Fibroblast of the conjunctiva (primary cell): ENCODE results near the gene LRP2.

ENCODE experiments used
- DNase-seq: peaks from one replicate; pipeline ENCODE4 v3.0.0-alpha.2; 2010; ENCODE audit warnings: low read depth

Gene LRP2

DNA sequence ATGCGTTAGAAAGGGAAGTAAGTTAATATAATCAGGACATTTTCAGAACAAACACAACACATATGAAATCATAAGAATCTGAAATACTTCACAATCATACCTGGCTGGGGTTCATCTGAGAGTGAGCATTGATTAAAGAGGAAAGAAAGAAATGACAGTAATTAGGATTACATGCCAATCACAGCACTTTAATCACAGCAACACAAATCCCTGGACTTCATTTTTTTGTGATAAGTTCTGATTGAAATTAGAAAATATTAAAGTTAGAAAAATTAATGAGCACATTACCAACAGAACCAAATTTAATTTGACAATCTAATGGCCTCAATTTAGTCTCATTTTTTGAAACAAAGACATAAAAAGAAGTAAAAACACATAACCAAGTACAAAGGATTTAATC, 121.9 kb downstream of the LRP2 start:
- DNase-seq = no peak

DNA sequence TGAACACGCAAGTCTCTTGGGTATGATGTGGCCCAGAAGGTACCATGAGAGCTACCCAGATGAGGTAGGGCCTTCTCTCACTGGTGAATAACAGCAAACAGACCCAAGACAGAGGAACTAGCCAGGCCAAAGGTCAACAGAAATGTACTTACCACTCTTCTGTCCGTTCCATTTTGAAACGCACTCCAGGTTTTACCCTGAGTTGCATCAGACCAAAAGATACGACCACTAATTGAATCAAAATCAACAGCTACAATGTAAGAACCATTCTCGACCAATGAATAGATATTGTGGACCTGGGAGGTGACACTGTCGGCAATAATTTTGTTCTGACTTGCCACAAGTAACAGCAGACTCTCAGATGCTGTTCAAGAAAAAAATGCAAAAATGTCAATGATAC, 124.4 kb downstream of the LRP2 start:
- DNase-seq = no peak

DNA sequence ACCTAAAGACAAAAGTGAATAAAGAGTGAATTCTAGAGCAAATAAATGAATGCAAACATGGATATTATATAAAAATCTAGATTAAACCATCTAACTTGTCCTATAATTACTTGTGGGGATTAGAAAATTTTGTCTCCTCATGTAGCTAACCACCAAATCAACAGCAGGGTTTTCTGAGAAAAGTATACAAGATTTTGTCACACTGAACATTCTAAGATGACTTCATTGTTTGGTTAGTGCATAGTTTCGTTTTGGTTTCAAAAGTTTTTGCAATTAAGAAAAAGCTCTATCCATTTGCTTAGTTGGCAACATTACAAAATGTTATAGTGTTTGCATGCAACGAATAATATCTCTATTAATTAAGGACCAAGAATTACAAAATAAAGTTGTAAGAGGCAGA, 125.0 kb downstream of the LRP2 start:
- no peak for DNase-seq

DNA sequence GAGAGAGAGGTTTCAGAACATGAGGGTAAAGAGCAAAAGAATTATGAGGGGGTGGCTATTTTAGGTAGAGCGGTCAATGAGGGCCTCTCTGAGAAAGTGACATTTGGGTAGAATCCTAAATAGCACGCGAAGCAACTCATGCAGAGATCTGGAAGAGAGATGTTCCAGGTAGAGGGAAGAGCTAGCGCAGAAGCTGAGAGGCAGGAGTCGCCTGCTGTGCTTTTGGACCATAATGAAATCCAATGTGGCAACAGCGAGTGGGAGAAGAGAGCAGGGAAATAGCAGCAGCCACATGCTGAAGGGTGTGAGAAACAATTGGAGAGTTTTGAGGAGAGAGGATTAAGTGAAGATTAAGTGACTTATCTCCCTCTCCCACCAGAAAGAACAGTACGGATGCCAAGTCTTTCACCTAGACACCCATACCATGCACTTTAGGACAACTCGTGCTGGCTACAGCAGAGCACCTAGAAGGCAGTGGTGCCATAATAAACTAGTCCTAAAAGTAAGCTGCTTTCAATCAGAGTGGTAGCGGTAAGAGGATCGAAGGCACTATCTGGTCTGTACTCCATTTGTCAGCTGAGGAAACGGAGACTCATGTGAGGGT, 129.7 kb downstream of the LRP2 start:
- DNase-seq = no peak

GRCh38 chr2:169230204-169230603, 132.1 kb downstream of the LRP2 start:
- no peak for DNase-seq

DNA sequence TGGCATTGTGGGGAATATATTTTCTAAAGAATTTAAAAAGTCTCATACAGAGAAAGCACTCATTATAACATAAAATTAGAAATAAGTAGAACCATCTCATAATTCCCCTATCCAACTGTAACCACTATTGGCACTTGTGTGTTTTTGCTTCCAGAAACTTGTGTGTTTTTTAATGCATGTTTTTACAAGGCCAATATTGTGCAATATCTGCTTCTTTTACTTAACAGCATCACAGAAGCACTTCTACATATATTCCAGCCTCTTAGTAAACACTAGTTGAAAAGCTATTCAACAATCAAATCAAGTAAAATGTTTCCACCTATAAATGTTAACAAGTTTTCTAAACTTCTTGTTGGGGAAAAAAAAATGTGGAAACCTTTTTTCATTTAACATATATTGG, 132.7 kb downstream of the LRP2 start:
- no peak for DNase-seq

DNA sequence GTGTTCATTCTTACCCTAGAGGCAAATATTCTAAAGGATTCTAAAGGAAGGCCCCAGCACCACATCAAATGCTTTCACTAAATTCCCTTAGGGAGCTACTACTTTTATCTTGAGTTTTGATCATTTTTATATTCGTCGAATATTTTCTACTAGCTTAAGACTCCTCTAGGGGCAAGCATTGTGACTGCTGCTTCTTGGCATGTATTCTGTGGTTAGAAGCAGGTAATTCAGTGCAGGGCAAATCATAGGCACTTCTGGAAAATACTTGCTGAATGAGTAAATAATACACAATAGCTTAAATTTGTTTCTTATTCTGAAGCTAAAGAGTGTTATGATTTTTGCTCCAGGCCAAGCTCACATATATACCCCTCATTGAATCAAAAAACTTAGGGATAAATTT, 136.4 kb downstream of the LRP2 start:
- DNase-seq = no peak

GRCh38 chr2:169225233-169225750, 137.0 kb downstream of the LRP2 start:
- DNase-seq = no peak

DNA sequence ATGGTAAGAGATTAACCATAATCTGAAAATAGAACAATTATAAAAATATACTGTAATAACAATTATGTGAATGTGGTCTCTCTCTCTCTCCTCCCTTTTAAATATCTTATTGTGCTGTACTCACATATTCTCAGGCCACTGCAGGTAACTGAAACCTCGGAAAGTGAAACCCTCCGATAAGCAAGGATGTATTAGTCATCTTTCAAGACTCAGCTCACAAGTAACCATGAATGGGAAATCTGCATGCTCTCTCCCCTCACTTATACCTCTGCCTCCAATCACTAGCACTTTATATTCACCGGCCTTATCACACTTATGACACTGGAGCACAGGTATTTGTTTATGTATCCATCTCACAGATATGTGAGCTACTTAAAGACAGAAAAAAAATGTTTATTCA, 139.7 kb downstream of the LRP2 start:
- DNase-seq = no peak

GRCh38 chr2:169221745-169222369, 140.5 kb downstream of the LRP2 start:
- DNase-seq = no peak

DNA sequence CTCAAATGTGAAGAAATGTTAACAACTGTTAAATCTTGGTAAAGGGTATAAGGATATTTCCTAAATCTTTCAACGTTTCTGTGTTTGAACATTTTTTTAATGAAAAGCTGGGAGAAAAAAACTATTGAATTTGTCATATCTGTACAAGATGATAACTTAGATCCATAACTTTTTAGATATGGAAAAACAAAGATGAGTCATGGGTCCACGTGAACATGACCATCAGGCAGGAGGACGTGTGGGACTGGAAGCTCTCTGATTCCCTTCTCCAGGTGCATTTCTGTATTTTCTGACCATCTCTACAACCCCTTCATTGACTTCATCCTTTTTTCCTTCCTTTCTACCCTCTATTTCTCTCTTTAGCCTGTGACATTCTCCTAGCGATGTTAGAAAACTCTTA, 151.4 kb downstream of the LRP2 start:
- DNase-seq = no peak

- no peak for DNase-seq
Observed at GRCh38 chr2:169208026-169208425, 154.3 kb downstream of the LRP2 start.

- DNase-seq = no peak
Observed at GRCh38 chr2:169205176-169205575, 157.2 kb downstream of the LRP2 start.

DNA sequence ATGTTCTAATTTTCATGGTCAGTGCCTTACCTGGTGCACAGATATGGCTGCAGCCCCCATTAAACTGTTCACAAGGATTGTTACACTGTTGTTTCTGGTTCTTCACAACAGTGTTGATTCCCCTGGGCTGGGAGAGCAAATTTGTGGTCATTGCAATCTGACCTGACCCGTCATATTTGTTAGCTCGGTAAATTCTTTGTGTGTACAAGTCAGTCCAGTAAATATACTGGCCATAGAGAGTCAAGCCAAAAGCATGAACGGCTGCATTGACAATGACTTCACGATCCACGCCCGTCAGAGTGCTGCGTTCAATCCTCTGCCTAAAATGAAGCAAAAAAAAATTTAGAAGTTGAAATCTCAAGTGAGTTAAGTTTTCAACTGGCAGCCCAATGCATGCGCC, 158.4 kb downstream of the LRP2 start:
- DNase-seq = no peak

DNA sequence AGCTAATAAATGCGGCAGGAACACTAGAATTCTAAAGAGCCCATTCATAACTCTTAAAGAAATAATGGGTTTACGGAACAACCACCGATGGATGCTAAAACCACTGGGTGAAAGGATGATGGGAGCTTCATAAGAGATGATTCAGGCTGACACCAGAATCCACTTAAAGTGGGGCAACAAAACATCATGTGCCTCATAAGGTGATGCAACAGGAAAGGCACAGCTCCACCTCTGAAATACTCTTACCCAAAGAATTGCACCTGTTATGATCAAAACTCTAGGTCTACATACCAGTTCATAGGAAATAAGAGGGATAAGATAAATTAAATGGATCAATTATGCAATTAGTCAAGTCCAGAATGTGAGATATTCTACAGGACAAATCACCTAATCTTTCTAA, 161.6 kb downstream of the LRP2 start:
- DNase-seq = no peak

DNA sequence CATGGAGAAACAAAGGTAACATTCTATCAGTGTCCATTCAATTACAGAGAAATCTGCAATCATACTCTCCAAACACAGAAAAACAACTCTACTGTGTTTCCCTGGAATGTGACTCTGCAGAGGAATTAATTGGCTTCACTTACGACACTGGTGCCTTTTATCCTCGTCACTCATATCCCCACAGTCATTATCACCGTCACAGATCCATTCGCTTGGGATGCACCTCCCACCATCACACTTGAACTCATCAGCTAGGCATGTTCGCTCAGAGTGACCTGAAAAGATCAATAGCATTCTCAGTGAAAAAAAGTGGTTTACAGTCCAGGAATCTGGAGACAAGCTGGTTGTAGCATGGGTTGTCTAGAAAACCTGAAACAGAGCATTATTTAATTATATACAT, 168.7 kb downstream of the LRP2 start:
- DNase-seq = no peak

DNA sequence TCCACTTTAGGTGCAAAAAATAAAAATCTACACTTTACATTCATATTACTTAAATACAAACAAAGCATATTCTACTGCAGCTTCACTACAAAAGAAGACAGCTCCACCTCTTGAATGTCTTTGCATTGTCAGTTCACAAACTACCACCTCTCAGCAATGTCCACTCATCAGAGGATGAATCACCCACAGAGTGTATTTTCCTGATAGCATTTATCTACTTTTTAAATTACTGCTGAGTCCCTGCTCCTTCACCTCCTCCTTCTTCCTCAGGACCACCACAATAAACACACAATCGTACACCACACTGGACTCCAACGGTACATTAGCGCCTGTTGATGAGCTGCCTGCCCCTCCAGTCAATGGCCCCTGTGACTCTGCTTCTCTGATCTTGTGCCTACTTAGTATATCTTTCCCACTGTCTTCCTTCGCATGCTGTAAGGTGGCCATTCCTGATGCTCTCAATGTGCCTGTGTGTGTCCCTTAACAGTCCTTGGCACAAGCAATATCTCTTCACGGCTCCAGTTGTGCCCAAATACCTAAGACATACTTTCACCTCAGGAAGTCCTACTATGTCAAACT, 172.0 kb downstream of the LRP2 start:
- no peak for DNase-seq

DNA sequence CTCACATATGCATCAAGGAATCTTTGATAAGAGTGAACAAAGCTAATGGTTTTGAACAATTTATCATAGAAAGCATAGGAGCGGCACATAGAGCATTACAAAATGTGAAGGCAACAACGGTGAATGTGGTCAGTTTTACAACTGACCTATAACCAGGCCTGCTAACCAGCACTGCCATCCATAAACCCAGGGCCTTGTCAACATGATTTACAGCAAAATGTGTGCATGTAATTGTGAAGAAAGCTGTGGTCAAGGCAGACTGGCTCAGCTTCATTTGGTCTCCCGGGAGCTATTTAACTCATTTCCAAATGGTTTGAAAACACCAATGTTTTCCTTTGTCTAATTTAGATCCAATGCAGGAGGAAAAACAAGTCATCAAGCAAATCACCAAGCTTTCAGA, 173.2 kb downstream of the LRP2 start:
- no peak for DNase-seq

DNA sequence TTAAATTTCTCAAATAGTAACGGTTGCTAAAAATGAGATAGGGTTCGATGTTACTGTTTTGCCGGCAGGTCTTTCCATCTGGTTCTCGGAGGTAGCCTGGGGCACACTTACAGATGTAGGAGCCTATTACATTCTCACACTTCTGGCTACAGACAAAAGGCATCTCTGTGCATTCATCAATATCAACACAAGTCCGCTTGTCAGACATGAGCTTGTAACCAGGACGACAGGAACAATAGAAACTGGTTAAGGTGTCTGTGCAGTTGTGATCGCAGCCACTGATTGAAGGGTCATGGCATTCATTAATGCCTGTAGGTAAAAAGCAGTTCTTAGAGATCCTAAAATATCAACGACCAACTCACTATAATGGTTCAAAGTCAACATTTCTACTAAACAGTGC, 176.6 kb downstream of the LRP2 start:
- no peak for DNase-seq

DNA sequence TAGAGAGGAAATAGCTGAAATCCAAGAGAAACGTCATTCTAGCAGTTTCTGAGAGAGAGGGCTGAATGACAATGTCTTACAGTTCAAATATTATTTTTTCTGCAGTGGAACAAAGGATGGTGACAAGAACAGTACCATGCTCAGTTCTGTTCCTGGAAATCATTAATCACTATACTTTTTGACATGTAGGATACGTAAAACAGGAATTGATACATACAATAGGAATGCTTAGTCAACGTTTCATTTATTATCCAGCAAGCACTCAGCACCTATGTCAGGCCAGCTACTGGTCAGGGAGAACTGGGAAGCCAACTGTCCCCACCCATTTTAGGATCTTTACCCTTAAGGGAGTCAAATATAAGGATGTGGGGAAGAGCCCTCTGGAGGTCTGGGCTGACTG, 178.3 kb downstream of the LRP2 start:
- no peak for DNase-seq

GRCh38 chr2:169182573-169182972, 179.8 kb downstream of the LRP2 start:
- DNase-seq = no peak

DNA sequence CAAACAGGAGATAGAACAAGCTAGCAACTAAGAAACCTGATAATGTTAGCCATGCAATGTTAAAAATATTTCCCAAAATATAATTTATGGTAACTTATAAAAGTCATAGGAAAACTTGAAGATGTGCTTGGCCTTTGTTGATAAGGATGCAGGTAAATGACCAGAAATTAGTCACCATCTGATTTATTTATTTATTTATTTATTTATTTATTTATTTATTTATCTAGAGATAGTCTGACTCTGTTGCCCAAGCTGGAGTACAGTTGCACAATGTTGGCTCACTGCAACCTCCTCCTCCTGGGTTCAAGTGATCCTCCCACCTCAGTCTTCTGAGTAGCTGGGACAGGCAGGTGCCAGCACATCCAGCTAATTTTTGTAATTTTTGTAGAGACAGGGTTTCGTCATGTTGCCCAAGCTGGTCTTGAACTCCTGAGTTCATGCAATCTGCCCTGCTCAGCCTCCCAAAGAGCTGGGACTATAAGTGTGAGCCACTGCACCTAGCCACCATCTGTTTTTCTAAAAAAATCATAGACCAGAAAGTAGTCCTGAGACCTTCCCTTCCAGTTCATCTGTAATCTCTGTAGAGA, 183.4 kb downstream of the LRP2 start:
- no peak for DNase-seq

DNA sequence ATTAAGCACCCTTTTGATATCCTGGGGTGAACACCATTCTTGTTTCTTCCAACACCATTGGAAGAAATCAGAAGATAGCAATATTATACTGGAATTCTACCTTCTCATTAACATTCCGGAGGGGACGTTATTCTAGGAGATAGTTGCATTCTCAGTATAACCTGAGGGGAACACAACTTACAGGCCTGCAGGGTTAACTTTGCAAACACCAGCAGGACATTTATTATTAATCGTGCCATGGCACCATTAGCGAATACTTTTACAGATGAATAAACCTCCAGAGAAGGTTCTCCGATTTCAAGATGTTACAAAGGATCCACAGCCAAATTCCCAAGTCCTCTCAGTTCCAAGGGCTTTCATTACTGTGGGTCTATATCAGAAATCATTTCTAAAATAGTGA, 184.0 kb downstream of the LRP2 start:
- DNase-seq = no peak
